ENCODE results near the gene APOL5.
"Not testable (repeated sequence)": the region's sequence is repeated elsewhere in the genome, so short reads cannot be mapped to it uniquely, and the experiment has no call there.

APOL5 gene

DNA sequence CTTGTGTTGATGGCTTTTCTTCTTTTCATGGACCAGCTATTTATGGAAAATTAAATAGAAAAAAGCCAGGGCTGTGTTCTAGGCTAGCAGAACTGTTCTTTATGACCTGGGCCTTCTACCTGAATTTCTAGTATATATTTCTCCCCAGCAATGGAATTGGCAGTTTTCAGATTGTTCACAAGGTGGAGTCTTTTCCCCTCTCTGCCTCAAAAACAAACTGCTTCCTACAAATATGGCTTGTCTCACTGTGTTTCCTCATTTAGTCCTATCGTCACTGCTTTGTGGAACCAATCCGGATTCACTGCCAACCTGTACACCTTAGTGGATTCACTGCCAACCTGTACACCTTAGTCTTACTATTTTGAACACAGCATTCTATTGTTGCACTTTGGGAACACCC is 5.0 kb upstream of the APOL5 start:
- peak; percentile 12 for DNase-seq (ENCODE audit: low spot score)

DNA sequence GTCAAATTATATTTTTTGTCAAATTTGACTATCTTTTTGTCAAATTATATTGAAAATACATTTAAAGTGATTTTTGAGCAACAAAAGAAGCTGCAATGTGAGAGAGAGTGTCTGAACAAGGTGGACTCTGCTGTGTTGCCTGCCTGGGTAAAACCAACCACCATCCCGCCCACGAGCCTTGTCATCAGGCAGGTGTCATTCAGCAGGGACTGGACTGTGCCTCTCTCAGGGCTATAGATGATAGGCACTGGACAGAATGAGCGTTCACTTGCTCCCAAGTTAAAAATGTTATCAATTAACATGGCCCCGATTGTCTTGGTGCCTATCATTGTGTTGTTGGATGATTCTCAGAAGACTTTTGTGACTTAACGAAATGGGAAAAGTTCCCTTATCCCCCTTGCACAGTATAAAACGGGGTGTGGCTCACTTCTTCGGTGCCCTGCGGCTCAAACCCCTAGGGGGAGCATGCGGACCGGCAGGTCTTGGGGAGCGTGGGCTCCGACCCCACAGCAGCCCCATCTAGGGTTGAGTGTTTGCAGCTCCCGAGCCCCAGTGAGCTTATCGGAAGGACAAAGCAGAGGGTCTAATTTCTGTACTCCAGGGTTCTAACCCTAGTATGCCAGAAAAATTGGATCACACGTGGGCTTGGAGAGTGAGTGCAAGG is 1.7 kb downstream of the APOL5 start:
- DNase-seq (ENCODE audit: low spot score), result no peak

DNA sequence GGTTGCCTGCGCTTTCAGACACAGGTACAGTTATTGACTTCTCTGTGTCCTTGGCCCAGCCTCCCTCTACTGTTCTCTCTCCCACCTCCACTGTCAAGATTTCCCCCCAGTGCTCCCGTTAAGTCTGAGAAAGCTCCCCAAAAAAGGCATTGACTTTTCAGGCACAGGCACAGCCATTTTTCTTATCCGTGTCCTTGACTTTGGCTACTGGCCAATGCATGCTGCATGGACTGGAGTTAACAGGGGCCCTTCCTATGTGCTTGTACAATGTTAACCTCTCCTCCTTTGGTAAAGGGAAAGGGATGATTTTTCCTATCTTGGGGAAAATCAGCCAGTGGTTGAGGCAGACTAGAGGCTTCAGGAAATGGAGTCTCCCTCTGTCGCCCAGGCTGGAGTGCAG is 4.3 kb downstream of the APOL5 start:
- DNase-seq (ENCODE audit: low spot score), result no peak

GRCh38 chr22:35725521-35725920 is 7.8 kb downstream of the APOL5 start:
- no peak for DNase-seq (ENCODE audit: low spot score)

DNA sequence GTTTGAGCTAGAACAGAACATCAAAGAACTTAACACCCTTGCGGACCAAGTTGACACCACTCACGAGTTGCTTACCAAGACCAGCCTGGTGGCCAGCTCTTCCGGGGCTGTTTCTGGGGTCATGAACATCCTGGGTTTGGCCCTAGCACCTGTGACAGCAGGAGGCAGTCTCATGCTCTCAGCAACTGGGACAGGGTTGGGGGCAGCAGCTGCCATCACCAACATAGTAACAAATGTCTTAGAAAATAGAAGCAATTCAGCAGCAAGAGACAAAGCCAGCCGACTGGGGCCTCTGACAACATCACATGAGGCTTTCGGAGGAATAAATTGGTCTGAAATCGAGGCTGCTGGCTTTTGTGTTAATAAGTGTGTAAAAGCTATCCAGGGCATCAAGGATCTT is 8.7 kb downstream of the APOL5 start:
- DNase-seq (ENCODE audit: low spot score), result no peak

DNA sequence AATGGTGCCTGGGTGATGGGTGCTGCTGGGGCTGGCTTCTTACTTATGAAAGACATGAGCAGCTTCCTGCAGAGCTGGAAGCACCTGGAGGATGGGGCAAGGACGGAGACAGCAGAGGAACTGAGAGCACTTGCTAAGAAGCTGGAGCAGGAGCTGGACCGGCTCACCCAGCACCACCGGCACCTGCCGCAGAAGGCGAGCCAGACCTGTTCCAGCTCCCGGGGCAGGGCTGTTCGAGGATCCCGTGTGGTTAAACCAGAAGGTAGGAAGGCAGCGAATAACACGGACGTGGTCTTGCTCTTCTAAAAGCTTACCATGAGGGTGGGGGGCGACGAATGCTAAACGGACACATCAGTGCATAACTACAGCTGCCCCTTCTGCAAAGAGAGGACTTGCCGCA is 9.3 kb downstream of the APOL5 start:
- DNase-seq (ENCODE audit: low spot score), result no peak

- no peak for DNase-seq (ENCODE audit: low spot score)
Observed at GRCh38 chr22:35727436-35727835, 9.8 kb downstream of the APOL5 start.

DNA sequence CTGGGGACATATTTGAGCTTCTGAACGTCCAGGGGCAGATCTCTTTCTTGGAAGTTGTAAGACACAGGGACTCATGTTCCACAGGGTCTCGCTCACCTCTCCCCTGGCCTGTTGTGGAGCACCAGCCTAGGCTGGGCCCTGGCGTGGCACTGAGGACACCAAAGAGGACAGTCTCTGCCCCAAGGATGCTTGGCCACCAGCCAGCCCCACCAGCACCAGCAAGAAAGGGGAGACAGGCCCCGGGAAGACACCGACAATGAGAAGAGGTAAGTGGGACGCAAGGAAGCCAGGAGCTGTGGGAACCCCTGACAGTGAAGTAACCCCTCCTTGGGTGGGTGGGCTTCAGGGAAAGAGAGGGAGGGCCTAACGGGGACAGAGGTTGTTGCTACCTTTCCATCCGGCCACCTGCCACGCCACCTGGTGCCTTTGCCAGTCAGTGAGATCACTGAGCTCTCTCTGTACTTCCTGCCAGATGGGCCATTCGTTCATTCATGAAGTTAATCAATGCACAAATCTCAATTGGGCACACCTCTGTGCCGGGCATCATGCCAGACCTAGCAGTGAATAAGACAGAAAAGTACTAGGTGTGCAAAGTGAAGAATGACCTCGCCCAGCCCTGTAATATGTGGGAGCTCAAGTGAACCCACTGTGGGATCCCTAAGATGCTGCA is 11.1 kb downstream of the APOL5 start:
- DNase-seq (ENCODE audit: low spot score), result no peak

DNA sequence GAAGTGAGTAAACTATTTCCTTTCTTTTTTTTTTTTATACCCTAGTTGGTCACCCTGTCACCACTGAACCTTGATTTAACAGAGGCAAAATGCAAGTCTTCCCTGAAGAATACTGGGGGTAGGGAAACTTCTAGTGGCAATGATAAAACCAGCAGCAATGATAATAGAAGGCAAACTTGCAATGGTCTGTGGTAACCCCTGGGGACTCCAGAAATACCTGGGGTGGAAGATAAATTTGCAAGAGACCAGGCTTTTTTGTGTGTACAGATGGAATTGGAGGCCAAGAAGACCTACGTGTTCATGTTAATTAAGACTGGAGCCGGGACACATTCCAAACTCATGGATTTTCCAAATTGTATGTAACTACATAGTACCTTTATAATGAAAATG is 11.6 kb downstream of the APOL5 start:
- DNase-seq (ENCODE audit: low spot score), result no peak

GRCh38 chr22:35731321-35731720 is 13.6 kb downstream of the APOL5 start:
- DNase-seq (ENCODE audit: low spot score), result no peak

GRCh38 chr22:35732116-35732515 is 14.4 kb downstream of the APOL5 start:
- DNase-seq (ENCODE audit: low spot score), result no peak

DNA sequence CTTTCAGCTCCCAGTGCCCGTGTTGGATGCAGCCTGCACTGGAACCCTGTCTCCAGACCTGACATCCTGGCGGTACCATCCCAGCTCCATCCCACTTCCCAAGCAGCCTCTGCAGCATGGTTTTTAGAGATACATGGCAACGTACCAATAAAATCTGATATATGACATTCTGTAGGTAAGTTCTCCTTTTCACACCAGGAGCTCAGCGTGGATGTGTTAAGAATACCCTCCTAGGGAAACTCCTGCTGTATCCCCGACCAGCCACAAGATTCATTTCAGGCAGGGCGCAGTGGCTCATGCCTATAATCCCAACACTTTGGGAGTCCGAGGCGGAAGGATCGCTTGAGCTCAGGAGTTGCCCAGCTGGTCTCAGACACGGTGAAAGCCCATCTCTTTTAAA is 15.4 kb downstream of the APOL5 start:
- no peak for DNase-seq (ENCODE audit: low spot score)

- DNase-seq (ENCODE audit: low spot score), result no peak
Observed at GRCh38 chr22:35733791-35734516, 16.3 kb downstream of the APOL5 start.

DNA sequence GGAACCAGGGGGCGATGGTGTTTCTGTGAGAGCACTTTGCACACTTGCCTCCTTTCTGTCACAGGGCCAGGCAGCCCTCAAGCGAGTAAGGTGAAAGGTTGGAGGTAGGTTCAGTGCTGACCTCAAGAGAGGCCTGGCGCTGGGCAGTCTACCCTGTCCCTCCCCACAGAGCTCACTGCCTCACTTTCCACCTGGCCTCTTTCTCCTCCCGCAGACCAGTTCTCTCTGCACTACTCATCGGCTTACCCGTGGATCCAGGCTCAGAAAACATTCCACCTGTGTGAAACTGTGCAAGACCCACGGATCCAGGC is 16.8 kb downstream of the APOL5 start:
- no peak for DNase-seq (ENCODE audit: low spot score)

- no peak for DNase-seq (ENCODE audit: low spot score)
Observed at GRCh38 chr22:35735542-35735941, 17.9 kb downstream of the APOL5 start.

GRCh38 chr22:35736166-35736565 is 18.5 kb downstream of the APOL5 start:
- no peak for DNase-seq (ENCODE audit: low spot score)

GRCh38 chr22:35736701-35737100 is 19.0 kb downstream of the APOL5 start:
- DNase-seq (ENCODE audit: low spot score), result no peak

DNA sequence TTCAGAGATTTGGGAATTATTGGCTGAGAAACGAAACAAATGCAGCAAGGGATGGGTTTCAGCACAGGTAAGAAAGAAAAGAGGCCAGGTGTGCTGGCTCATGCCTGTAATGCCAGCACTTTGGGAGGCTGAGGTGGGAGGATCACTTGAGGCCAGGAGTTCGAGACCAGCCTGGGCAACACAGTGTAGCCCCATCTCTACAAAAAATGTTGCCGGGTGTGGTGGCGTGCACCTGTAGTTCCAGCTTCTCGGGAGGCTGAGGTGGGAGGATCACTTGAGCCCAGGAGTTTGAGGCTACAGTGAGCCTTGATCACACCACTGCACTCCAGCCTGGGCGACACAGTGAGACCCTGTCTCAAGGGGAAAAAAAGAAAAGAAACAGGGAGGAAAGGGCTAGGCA is 20.2 kb downstream of the APOL5 start:
- not testable (repeated sequence) for DNase-seq (ENCODE audit: low spot score)

- DNase-seq (ENCODE audit: low spot score), result no peak
Observed at GRCh38 chr22:35739076-35739930, 21.6 kb downstream of the APOL5 start.

- no peak for DNase-seq (ENCODE audit: low spot score)
Observed at GRCh38 chr22:35739931-35740380, 22.3 kb downstream of the APOL5 start.

DNA sequence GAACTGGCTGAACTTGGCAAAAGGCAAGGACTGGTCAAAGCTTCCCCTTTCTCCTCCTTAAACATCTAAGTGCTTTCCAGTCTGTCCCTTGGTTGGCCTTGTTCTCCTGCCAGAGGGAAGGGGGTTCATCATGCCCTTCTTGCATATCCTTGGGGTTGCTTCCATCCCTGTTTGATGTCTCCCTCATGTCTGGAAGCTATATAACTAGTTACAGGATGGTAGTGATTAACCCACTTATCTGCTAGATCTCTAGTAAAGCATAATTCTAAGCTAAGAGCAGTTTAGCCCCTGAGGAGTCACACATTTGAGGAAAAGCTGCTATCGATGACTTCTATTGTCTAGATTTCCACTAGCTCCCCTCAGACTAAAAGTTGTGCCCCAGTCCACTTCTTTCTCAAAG is 22.9 kb downstream of the APOL5 start:
- DNase-seq (ENCODE audit: low spot score), result no peak

DNA sequence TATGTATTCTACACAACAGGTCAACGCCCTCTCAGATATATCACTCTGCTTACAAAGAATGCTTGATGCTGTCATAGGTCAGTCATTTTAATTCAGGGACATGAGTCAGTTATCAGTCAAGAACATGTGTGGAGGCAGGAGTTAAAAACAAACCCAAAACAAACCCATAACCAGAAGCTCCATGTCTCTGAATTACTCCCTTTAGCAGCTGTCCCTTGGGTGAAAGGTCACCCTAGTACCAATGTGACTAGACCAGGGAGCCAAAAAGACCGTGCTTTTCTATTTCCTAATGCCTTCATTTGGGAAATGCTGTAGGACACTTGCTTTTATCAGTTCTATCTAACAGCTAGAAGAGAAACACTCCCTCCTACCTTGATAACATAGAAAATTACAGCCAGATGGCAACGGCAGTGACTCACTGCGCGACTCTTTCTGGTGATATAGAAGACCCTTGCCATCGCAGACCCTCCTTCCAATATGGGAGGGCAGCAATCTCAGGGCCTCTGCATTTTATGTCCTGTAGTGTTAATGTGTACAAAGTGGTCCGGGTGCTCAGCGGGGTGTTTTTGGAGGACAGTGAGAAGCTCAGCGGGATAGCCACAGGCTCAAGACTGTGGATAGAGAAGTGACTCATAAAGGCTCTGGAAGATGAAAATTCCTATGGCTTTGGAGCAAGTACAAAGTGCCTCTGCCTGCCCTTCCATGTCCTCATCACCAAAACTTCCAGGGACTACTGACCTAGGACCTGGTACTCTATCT is 24.8 kb downstream of the APOL5 start:
- DNase-seq (ENCODE audit: low spot score), result peak; percentile 67

Data from RKO (cell line).